Suprapubic skin (tissue), 4 donors: Measurements from ENCODE around the gene USP32. TPM values are rescaled to one million over a fixed set of nuclear protein-coding genes. Genes with fewer than 3 reads are reported as not detected.

Experiments
- DNase-seq, 2 donors: peaks; one replicate each; pipeline ENCODE4 v3.0.0-alpha.2; 2019; ENCODE audit warnings: low spot score in 2 of 2
- H3K27ac ChIP-seq: fragments of 200-600 bp; sonication (generic); one replicate; pipeline ENCODE4 v1.5.1; 2019
- H3K27me3 ChIP-seq: fragments of 200-600 bp; sonication (generic); one replicate; pipeline ENCODE4 v1.5.1; 2019
- H3K36me3 ChIP-seq: fragments of 200-600 bp; sonication (generic); one replicate; pipeline ENCODE4 v1.5.1; 2019
- H3K4me1 ChIP-seq: fragments of 200-600 bp; sonication (generic); one replicate; pipeline ENCODE4 v1.5.1; 2019
- H3K4me3 ChIP-seq: fragments of 200-600 bp; sonication (generic); one replicate; pipeline ENCODE4 v1.5.1; 2019; ENCODE audit warnings: mild to moderate bottlenecking
- H3K9me3 ChIP-seq: fragments of 200-600 bp; sonication (generic); one replicate; pipeline ENCODE4 v1.5.1; 2019
- CTCF ChIP-seq, 2 donors: fragments of 200-600 bp in 1 of 2; fragments of 450-650 bp in 1 of 2; sonication (generic) in 1 of 2; IDR thresholded peaks; one replicate each; pipeline ENCODE4 v1.5.1; 2016 to 2019; ENCODE audit warnings: antibody characterized with exemption in 2 of 2, mild to moderate bottlenecking in 1 of 2, moderate library complexity in 1 of 2
- EP300 ChIP-seq: sonication (generic); formaldehyde crosslinking; IDR thresholded peaks from one replicate; pipeline ENCODE4 v1.6.1; 2017; ENCODE audit warnings: antibody characterized with exemption
- POLR2A ChIP-seq, 2 donors: fragments of 450-650 bp; IDR thresholded peaks; one replicate each; pipeline ENCODE4 v1.6.1; 2017; ENCODE audit warnings: antibody characterized with exemption in 2 of 2, mild to moderate bottlenecking in 2 of 2, moderate library complexity in 2 of 2
- POLR2AphosphoS5 ChIP-seq, 3 donors: sonication (generic); formaldehyde crosslinking; IDR thresholded peaks; one replicate each; pipeline ENCODE4 v1.6.1; 2017; ENCODE audit warnings: antibody characterized with exemption in 3 of 3
- WGBS: methylation state at CpG from one replicate; pipeline ENCODE4 v1.1.5; 2018; 5-methylcytosine and 5-hydroxymethylcytosine counted together
- total RNA-seq, 4 donors: library from RNA; depleted of rRNA; stranded (reverse); fragments of >200 nt; gene quantifications; one replicate each; pipeline ENCODE4 v1.1.0, GENCODE V29; 2016

The USP32 gene
- total RNA-seq, 4 donors from 2014 or later: 58.3 to 74.5 (median 62.0) TPM

DNA sequence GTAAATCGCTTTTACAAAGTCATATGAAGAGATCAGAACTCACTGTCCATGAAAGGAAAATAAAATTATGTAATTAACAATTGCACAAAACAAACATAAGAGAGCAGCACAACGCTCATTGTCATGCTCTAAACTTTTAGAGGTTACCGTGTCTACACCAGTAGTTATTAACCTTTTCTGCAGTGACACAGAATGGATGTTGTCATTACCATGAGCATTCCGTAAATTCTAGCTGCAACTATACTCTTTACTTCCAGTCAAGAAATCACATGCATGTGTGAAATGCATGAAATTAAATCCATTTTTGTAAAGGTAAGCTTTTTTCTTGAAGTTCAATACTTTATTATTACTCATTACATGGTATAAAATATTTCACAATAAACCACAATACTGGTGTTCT is 38.2 kb downstream of the USP32 start:
- Histone ChIP-seq H3K4me3 (no peak overlapping the region), H3K9me3 (no peaks in the 10 kb centered on the region), H3K27ac (no peak overlapping the region), H3K27me3 (no peaks in the 10 kb centered on the region), H3K4me1 (peaks cover 29% of the 10 kb centered on the region), H3K36me3 (no peaks in the 10 kb centered on the region)
- 79% methylated on average over 4 of the region's 4 CpGs for WGBS
- TF ChIP-seq POLR2AphosphoS5 (IDR thresholded peaks at IDR 0.05) (no peak), CTCF (IDR thresholded peaks at IDR 0.05) (no peak), EP300 (no peak), POLR2A (IDR thresholded peaks at IDR 0.05) (no peak)
- DNase-seq: no peak

- Histone ChIP-seq H3K27me3 (no peaks in the 10 kb centered on the region), H3K9me3 (no peaks in the 10 kb centered on the region), H3K36me3 (no peaks in the 10 kb centered on the region), H3K4me1 (peaks cover 23% of the 10 kb centered on the region), H3K27ac (no peak overlapping the region), H3K4me3 (no peak overlapping the region)
- TF ChIP-seq POLR2A (IDR thresholded peaks at IDR 0.05): no peak
- no peak for TF ChIP-seq EP300
- TF ChIP-seq CTCF (IDR thresholded peaks at IDR 0.05): no peak
- TF ChIP-seq POLR2AphosphoS5 (IDR thresholded peaks at IDR 0.05): no peak
- DNase-seq: no peak
- WGBS: 69% methylated on average over 4 of the region's 4 CpGs
Measured at GRCh38 chr17:60352569-60352968, 39.4 kb downstream of the USP32 start.

DNA sequence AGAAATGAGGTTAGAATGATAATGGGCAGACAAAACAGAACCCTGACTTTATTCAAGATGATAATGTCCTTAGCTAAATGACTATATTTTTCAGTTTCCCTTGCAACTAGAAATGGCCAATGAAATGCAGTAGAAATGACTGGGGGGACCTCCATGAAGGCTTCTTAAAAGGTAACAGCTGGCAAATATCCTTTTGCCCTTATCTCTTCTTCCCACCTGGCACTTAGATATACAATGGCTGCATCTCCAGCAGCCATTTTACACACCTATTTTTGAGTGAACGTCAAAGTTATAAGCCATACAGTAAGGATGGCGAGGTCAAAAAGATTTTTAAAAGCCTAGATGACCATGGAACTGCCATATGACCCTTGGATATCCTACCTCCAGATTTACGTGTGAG is 39.9 kb downstream of the USP32 start:
- Histone ChIP-seq H3K4me3 (no peak overlapping the region), H3K27ac (no peak overlapping the region), H3K36me3 (no peaks in the 10 kb centered on the region), H3K9me3 (no peaks in the 10 kb centered on the region), H3K4me1 (peaks cover 18% of the 10 kb centered on the region), H3K27me3 (no peaks in the 10 kb centered on the region)
- no peak for DNase-seq
- TF ChIP-seq POLR2AphosphoS5 (IDR thresholded peaks at IDR 0.05): no peak
- no peak for TF ChIP-seq EP300
- no peak for TF ChIP-seq CTCF (IDR thresholded peaks at IDR 0.05)
- no peak for TF ChIP-seq POLR2A (IDR thresholded peaks at IDR 0.05)
- 97% methylated on average over 3 of the region's 3 CpGs for WGBS

DNA sequence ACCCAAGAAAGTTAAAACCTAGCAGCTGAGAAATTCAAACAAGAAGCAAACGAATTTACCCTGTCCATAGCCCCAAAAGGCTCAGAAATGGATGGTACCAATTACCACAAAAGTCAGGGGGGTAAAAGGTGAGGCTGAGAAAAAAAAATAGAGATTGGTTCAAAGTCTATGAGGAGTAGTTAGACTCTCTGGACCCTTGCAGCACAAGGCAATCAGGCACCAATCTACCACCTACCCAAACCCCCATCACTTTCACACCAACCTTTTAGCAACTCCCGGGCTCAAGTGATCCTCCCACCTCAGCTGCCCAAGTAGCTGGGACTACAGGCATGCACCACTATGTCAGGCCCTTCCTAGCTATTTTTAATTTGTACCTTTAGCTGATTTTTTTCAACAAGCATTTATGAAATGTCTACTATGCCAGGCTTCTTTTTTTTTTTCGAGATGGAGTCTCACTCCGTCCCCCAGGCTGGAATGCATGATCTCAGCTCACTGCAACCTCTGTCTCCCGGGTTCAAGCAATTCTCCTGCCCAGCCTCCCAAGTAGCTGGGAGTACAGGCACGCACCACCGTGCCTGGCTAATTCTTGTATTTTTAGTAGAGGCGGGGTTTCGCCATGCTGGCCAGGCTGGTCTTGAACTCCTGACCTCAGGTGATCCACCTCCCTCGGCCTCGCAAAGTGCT is 40.8 kb downstream of the USP32 start:
- Histone ChIP-seq H3K27me3 (no peaks in the 10 kb centered on the region), H3K36me3 (no peaks in the 10 kb centered on the region), H3K27ac (no peak overlapping the region), H3K4me3 (no peak overlapping the region), H3K4me1 (peaks cover 16% of the 10 kb centered on the region), H3K9me3 (no peaks in the 10 kb centered on the region)
- WGBS: 90% methylated on average over 11 of the region's 11 CpGs
- no peak for DNase-seq
- no peak for TF ChIP-seq POLR2A (IDR thresholded peaks at IDR 0.05)
- no peak for TF ChIP-seq EP300
- no peak for TF ChIP-seq CTCF (IDR thresholded peaks at IDR 0.05)
- no peak for TF ChIP-seq POLR2AphosphoS5 (IDR thresholded peaks at IDR 0.05)

DNA sequence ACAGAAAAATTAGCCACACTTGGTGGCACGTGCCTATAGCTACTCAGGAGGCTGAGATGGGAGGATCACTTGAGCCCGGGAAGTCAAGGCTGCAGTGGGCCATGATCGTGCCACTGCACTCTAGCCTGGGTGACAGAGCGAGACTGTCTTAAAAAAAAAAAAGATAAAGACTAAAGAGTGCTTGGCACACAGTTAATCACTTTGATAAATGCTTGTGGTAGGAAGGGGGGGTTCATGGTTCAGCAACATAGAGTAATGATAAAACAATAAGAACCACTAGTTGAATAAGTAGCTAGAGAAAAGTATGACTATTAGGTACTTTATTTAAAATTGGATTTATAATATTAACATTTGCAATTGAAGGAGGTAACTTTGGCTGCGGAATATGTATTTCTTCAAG is 43.3 kb downstream of the USP32 start:
- TF ChIP-seq POLR2AphosphoS5 (IDR thresholded peaks at IDR 0.05) (no peak), CTCF (IDR thresholded peaks at IDR 0.05) (no peak), EP300 (no peak), POLR2A (IDR thresholded peaks at IDR 0.05) (no peak)
- no peak for DNase-seq
- H3K36me3 ChIP-seq: peaks cover 3% of the 10 kb centered on the region
- no peaks in the 10 kb centered on the region for H3K9me3 ChIP-seq
- no peak overlapping the region for H3K4me3 ChIP-seq
- H3K27me3 ChIP-seq: no peaks in the 10 kb centered on the region
- 95% methylated on average over 5 of the region's 5 CpGs for WGBS
- no peak overlapping the region for H3K27ac ChIP-seq
- peaks cover 2% of the 10 kb centered on the region for H3K4me1 ChIP-seq
